NOMO-1 (cell line): ENCODE results near the gene ZPBP2.
"Not testable (repeated sequence)": the region's sequence is repeated elsewhere in the genome, so short reads cannot be mapped to it uniquely, and the experiment has no call there.

Experiments used
- DNase-seq, 2 experiments: peaks; one replicate each; lab custom pipeline; 2025; ENCODE audit not compliant: unreplicated experiment in 2 of 2; lab: John Stamatoyannopoulos, UW

ZPBP2 gene, protein sequence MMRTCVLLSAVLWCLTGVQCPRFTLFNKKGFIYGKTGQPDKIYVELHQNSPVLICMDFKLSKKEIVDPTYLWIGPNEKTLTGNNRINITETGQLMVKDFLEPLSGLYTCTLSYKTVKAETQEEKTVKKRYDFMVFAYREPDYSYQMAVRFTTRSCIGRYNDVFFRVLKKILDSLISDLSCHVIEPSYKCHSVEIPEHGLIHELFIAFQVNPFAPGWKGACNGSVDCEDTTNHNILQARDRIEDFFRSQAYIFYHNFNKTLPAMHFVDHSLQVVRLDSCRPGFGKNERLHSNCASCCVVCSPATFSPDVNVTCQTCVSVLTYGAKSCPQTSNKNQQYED

DNA sequence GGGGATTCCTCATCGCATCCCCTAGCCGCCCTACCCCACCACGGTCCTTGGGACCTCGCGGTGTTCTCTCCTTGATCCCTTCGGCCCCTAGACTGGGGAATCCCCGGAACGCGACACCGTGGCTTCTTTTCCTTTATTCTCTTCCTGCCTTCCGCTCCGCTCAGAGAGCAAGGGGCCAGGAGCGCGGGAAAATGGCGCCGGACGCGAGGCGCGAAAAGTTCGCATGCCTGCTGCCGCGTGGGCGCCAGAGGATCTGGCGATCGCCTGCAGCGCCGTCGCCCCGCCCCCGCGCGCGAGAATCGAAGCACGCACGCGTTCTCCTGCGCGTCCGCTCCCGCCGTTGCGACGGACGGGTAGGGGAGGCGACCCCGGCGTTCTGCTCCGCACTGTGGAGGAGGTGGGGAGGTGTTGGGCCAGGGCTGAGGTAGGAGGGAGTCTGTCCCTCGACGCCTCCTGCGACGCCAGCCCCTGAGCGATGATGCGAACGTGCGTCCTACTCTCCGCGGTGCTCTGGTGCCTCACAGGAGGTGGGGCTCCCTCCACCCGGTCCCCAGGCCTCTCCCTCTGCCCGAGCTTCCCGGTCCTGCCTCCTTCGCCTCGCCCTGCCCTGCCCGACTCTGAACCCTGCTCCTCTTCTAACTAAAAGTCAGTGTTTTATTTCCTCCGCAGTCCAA is at the start of gene ZPBP2:
Gene ZPBP2, plus strand, starts transcription at position 323 of the 674 bp plus-strand sequence. Its CDS starts 153 bp downstream, at position 476.
- DNase-seq: no peak

DNA sequence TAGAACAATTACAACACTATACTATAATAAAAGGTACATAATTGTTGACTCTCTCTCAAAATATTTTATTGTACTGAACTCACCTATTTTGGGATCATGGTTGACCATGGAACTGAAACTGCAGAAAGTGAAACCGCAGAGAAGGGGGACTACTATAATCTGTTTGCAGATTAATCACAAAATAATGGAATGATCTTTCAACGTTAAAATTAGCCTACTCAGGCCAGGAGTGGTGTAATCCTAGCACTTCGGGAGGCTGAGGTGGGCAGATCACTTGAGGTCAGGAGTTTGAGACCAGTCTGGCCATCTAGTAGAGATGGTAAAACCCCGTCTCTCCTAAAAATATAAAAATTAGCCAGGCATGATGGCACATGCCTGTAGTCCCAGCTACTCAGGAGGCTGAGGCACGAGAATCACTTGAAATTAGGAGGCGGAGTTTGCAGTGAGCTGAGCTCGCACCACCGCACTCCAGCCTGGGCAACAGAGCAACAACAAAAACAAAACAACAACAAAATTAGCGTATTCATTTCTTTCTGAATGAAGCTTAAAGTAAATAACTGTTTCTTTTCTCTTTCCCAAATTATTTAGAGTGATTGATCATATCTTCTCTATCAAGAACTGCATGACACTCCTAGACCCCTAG is 49.5 kb upstream of the ZPBP2 start:
- DNase-seq: no peak

DNA sequence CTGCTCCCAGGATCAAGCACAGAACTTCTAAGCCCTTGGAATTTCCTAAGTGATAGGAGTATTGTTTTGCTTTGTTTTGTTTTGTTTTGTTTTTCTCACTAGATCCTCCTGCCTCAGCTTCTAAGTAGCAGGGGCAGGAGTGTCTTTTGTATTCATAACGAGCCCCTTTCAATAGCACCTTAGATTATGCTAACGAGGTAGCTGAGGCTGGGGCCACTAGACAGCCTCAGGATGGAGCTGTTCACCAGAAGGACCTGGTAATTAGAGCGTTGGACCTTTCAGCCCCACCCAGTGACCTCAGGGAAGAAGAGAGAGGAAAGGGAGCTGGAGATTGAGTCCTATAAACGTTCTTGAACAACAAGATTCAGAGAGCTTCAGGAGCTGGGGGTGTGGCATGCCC is 47.5 kb upstream of the ZPBP2 start:
- no peak for DNase-seq

DNA sequence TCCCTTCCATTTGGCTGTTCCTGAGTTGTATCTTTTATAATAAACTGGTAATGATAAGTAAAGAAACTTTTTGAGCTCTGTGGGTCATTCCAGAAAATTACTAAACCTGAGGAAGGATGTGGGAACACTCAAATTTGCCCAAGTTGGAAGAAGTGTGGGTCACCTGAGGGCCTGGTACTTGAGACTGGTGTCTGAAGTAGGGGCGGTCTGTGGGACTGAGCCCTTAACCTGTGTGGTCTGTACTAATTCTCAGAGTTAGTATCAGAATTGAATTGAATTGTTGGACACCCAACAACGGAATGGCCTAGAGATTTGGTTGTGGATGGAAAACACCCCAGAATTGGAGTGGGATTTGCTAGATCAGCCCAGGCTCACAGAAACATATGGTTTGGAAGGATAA is 47.0 kb upstream of the ZPBP2 start:
- no peak for DNase-seq

DNA sequence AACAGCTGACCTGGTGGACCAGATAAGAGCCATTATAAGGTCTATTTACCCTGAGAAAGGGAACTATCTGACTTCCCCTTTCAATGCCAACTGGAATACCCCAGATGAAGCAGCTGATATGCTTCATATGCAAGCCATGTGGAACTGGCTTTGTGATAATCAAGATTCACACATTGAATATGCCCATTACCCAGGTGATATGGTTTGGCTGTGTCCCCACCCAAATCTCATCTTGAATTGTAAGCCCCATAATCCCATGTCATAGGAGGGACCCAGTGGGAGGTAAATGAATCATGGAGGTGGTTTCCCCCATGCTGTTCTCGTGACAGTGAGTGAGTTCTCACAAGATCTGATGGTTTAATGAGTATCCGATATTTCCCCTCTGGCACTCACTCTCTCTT is 46.0 kb upstream of the ZPBP2 start:
- peak in 1 of 2 experiments; percentile 7 for DNase-seq

DNA sequence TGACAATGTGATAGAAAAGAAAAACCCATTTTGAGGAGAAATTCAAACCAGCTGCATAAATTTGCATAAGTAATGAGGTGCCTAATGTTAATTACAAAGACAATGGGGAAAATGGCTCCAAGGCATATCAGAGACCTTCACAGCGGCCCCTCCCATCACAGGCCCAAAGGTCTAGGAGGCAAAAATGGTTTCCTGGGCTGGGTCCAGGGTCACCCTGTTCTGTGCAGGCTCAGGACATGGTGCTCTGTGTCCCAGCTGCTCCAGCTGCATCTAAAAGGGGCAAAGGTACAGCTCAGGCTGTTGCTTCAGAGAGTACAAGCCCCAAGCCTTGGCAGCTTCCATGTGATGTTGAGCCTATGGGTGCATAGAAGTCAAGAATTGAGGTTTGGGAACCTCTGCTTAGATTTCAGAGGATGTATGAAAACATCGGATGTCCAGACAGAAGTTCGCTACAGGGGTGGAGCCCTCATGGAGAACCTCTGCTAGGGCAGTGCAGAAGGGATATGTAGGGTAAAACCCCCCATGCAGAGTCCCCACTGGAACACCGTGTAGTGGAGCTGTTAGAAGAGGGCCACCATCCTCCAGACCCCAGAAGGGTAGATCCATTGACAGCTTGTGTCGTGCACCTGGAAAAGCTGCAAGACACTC is 44.5 kb upstream of the ZPBP2 start:
- no peak for DNase-seq

DNA sequence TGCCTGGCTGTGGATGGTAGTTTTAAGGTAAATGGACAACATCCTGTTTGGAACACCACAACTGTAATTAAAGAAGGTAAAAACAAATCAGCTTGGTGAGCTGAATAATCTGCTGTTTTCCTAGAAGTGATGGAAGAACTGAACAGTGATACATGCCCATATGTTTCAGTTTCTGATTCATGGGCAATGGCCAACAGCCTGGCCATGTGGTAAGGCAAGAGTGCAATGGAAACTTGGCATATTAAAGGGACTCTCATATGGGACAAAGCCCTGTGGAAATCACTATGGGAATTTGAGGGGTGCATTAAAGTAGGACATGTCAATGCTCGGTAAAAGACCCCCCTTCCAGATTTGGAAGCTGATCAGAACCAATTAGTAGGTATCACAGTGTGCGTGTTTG is 41.7 kb upstream of the ZPBP2 start:
- no peak for DNase-seq

DNA sequence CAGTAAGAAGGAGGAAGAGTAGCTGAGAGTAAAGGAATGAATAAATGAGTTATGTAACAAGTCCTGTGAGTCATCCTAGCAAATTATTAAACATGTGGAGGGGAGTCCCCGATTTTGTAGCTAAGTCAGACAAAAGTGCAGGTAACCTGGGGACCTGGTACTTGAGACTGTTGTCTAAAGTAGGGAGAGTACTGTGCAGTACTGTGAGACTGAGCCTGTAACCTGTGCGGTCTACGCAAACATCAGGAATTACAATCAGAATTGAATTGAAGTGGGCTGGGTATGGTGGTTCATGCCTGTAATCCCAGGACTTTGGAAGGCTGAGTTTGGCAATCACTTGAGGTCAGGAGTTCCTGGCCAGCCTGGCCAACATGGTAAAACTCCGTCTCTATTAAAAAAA is 39.6 kb upstream of the ZPBP2 start:
- no peak for DNase-seq

DNA sequence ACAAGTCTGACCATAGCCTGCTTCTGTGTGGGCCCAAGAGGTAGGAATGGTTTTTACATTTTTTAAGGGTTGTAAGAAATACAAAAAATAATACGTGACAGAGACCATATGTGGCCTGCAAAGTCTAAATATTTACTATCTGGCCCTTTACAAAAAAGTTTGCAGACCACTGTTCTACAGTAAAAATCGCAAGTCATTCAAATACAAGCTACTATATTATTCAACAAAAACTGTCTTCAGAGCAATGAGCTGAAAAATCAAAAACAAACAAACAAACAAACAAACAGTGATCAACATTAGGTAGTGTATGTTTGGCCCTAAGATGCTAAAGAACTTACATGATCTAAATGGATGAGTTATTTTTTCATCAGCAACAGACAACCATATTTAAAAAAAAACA is 36.4 kb upstream of the ZPBP2 start:
- DNase-seq: no peak

DNA sequence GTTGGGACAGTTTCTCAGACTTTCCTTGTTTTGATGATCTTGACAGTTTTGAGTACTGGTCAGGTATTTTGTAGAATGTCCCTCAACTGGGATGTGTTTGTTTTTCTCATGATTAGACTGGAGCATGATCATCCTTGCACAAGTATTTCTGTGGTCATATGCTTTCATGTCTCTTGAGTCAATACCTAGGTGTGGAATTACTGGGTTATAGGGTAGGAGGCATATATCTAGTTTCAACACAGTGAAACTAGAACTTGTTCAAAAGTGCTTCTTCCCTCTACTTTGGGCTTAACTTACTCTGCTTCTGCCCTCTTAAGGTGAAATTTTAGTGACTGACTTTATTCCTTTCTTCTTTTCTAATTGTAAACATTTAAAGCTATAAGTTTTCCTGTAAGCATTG is 34.0 kb upstream of the ZPBP2 start:
- no peak for DNase-seq

DNA sequence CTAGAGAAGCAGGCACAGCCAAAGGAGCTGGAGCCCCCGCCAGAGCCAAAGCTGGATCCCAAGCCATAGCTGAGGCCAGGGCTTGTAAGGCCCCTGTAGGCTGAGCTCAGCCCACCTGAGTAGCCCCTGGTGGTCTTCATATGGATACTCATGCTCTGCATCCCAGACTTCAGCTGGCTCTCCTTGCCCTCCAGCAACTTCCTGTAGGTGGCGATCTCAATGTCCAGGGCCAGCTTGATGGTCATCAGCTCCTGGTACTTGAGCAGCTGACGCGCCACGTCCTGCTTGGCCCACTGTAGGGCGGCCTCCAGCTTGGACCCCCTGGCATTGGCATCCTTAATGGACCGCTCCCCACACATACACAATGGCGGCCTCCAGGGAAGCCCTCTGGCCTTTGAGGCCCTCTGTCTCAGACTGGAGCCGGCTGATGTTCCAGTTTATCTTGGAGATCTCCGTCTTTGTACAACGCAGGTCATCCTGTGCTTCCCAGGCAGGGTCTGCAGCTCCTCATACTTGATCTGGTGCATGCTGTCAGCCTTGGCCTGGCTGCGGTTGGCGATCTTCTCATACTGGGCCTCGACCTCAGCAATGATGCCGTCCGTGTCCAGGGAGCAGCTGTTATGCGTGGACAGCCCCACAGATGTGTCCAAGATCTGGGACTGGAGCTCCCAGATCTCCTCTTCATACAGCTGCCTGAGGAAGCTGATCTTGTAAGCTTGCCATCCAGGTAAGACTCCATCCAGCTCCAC is 32.8 kb upstream of the ZPBP2 start:
- DNase-seq: no peak

DNA sequence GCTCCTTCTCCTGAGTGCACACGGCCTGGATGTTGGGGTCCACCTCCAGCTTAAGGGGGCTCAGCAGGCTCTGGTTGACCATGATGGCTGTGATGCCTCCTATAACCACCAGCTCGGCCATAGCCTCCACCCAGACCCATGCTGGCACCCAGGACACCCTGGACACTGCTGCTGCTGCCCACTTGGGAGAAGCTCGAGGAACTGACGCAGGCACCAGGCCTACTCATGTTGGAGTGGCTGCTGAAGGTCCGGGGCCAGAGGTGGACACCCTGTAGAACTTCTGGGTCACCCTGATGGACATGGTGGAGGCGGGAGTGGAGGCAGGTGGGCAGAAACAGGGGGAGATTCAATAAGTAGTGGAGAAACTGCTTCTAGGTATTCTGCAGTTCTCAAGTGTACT is 31.9 kb upstream of the ZPBP2 start:
- DNase-seq: no peak

DNA sequence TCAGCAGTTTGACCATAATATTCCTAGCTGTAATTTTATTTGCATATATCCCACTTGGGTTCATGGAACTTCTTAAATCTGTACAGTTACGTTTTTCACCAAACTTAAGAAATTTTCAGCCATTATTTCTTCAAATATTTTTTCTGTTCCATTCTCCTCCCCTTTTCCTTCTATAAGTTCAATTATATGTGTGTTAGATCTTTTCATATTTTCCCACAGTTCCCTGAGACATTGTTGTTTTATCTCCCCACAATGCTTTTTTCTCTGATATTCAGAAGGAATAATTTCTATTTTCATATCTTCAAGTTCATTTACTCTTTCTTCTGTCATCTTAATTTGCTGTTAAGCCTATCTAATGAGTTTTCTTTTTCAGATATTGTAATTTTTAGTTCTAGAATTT is 29.9 kb upstream of the ZPBP2 start:
- DNase-seq: no peak

DNA sequence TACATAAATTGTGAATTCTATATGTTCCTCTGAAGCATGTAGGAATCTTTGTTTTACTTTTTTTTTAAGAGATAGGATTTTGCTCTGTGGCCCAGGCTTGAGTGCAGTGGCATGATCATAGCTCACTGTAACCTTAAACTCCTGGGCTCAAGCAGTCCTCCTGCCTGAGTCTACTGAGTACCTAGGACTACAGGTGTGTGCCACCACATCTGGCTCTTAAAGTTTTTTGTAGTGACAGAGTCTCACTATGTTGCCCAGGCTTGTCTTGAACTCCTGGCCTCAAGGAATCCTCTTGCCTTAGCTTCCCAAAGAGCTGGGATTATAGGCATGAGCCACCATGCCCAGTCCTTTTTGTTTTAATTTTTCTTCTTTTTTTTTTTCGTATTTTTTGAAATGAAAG is 29.2 kb upstream of the ZPBP2 start:
- DNase-seq: no peak

DNA sequence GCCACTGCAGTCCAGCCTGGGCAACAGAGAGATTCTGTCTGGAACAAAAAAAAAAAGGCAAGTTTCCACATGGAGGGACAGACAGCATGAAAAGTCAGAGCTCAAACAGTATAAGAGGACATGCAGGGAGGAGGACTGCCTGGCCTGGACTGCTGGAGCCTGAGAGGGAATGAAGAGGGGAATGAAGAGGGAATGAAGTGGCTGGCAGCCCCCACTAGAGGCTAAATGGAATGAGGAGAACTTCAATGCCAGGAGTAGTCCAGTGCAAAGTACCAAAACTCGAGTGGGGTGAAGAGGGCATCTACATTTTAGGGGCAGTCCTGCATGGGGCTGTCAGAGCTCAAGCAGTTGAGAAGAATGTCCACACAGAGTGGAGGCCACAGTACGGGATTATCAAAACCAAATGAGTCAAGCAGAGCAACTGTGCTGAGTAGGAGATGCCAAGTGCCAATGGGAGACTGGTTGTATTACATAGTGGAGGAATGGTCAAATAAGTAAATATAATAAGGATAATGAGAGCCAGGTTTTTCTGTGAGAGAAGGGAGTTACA is 26.8 kb upstream of the ZPBP2 start:
- no peak for DNase-seq

DNA sequence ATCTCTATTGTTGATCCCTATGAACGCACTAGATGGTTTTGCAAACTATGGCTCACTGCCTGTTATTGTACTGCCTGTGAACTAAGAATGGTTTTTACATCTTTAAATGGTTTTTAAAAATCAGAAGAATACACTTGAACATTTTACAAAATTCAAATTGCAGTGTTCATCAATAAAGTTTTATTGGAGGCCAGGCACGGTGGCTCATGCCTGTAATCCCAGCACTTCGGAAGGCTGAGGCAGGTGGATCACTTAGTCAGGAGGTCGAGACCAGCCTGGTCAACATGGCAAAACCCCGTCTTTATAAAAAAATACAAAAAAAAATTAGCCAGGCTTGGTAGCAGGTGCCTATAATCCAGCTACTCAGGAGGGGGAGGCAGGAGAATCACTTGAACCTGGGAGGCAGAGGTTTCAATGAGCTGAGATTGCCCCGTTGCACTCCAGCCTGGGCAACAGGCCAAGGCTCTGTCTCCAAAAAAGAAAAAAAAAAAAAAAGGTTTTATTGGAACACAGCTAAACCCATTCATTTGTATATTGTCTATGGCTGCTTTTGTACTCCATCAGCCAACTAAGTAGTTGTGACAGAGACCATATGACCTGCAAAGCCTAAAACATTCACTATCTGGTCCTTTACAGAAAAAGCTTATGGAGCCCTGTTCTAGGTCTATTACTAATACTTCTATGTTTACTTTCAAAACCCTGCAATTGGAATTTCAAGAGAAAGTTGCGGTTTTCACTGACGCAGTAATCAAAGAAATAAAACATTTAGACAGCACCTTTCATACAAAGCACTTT is 22.8 kb upstream of the ZPBP2 start:
- no peak for DNase-seq

DNA sequence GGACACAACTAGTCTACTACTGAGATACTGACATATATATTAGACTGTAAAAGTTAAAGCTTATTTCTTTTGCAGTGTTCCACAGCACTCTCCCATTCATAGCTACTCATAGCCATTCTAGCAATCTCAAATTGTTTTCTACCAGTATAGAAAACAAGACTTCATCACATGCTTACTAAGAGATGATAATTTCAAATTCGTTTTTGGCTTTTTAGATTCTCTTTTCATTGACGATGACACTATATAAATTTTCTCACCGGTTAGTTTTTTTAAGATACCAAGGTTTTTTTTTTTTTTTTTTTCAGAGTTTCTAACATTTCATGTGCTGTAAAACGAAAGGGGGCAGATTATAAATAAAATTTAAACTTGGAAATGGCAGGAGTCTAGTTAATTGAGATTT is 21.8 kb upstream of the ZPBP2 start:
- no peak for DNase-seq

DNA sequence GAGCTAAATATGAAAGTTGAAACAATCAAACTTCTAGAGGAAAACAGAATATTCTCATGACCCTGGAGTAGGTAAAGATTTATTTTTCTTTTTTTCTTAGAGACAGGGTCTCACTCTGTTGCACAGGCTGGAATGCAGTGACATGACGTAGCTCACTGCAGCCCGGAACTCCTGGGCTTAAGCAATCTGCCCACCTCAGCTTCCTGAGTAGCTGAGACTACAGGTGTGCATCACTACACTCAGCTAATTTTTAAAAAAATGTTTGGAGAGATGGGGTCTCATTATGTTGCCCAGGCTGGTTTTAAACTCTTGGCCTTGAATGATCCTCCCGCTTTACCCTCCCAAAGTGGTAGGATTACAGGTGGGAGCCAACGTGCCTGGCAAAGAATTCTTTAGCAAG is 19.4 kb upstream of the ZPBP2 start:
- no peak for DNase-seq

DNA sequence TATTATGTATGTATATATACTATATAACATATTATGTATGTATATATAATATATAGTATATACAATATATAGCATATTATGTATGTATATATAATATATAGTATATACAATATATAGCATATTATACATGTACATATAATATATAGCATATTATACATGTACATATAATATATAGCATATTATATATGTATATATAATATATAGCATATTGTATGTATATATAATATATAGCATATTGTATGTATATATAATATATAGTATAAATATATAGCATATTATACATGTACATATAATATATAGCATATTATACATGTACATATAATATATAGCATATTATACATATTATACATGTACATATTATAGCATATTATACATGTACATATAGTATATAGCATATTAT is 17.8 kb upstream of the ZPBP2 start:
- DNase-seq: not testable (repeated sequence)

DNA sequence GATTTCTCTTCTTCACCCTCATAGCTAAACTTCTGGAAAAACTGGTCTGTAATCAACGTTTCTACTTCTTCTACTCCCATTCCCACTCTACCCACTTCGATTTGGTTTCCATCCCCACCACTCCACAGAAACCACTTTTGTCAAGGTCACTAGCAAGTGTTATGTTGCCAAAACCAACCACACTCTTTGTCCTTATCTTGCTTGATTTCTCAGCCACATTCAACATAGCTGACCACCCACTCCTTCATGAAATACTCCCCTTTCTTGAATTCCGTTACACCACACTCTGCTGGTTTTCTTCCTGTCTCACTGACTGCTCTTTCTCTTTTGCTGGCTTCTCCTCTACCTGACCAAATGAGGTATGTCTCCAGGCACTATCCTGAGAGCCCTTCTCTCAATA is 15.8 kb upstream of the ZPBP2 start:
- no peak for DNase-seq
